Islet precursor cell (in vitro differentiated cells): Measurements from ENCODE around the gene TBC1D2B.
"Not testable (repeated sequence)": the region's sequence is repeated elsewhere in the genome, so short reads cannot be mapped to it uniquely, and the experiment has no call there.

ENCODE experiments used
- DNase-seq: peaks from one replicate; pipeline ENCODE4 v3.0.0-alpha.2; 2018

Gene TBC1D2B

DNA sequence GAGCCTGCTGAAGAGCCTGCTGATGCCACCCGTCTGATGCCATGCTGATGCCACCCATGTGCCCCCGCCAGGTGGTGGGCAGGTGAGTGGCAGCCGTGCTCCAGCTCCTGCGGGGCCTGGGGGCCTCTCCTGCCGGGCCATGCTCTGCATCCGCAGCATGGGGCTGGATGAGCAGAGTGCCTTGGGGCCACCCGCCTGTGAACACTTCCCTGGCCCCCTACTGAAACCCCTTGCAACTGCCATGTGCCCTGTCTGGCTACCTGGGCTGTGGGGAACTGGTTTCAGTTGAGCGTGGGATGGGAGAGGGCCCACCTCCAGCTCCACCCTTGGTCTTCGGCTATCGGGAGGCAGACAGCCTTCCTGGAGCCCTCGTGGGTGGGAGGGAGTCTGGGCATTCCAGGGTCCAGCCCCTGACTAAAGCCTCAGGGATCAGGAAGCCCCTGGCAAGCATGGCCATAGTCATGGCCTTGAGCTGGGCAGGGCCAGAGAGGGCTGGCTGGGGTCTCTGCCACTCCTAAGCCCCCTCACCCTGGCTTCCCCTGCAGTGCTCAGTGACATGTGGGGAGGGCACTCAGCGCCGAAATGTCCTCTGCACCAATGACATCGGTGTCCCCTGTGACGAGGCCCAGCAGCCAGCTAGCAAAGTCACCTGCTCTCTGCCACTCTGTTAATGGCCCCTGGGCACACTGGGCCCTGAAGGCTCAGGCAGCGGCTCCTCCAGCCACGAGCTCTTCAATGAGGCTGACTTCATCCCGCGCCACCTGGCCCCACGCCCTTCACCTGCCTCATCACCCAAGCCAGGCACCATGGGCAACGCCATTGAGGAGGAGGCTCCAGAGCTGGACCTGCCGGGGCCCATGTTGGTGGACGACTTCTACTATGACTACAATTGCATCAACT is 92.2 kb downstream of the TBC1D2B start:
- peak; percentile 47 for DNase-seq

DNA sequence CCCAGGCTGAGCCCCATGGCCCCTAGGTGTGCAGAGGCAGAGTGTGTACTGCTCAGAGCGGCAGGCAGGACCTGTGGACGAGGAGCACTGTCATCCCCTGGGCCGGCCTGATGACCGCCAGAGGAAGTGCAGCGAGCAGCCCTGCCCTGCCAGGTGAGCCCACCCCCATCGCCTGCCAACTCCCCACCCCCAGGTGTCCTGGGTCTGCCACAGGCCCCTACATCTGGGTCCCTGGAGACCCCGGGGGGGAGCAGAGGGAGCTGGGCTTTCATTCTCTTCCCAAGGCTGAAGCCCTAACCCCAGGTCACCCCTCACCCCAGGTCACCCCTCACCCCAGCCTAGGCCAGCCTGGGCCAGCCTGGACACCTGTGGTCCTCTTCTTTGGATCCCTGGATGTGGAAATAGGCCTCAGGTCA is 93.1 kb downstream of the TBC1D2B start:
- peak; percentile 40 for DNase-seq

DNA sequence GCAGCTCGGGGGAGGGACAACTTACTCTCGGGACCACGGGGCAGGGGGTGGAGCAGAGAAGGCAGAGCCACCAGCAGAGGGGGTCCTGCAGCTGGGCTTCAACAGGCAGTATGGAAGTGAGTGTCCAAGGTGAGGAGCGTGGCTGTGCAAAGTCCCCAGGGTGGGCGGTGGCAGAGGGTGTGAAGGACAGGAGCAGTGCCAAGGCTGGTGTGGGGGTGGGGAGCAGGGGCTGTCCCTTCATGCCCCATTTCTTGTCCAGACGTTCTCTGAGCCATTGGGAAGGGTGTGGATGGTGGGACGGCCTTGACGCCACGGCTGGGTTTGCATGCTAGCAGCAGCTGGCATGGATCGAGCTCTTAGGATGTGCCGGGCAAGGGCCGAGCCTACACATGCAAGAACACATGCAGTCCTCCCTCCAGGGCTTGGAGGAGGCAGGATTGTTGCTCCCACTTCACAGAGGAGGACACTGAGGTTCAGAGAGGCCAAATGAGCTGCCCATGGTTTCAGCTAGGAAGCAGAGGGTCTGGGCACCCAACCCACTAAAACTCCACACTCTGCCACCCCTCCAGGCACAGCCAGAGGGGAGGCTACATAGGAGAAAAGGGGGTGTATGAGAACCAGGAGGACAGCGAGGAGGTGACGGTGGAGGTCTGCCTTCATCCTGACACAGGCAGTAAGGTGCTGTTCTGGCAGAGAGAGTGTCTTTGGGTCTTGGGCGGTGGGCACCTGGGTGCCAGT is 93.6 kb downstream of the TBC1D2B start:
- DNase-seq, result peak; percentile 66

DNA sequence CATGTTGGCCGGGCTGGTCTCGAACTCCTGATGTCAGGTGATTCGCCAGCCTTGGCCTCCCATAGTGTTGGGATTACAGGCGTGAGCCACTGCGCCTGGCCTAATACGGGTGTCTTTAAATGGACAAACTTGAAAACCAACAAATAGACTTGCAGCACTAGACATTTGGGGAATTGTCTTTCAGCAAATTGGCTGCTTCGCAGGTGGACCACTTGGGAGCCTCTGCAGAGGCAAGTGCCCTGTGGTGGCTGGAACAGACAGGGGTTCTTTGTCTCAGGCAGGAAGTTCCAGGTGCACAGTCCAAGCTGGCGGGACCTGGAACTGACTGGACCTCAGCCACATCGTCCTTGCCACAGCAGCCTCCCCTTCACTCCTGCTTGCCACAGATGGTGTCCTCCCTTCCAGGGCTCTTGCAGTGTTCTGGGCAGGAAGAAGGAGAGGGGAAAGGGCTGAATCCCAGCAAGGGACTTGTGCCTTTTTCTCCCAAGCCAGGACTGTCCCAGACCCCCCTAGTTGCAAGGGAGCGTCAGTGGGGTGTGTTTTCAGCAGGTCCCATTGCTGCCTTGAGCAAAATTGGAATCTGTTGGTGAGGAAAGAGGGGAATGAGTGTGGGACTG is 94.3 kb downstream of the TBC1D2B start:
- DNase-seq, result no peak

DNA sequence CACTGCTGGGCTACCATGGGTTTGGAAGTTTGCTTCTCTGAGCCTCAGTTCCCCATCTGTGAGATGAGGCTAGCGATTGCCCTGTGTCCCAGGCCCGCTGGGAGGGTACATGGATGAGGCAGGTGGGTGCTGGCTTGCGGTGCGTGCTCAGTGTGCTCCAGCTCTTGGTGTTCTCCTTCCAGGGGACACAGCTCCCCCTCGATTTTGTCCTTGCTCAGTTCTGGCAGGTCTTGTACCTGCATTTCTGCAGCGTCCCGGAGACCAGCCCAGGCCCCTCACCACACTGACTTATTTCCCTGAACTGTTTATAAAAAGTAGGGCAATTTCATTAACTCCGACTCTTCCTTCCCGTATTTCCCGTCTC is 95.4 kb downstream of the TBC1D2B start:
- peak; percentile 38 for DNase-seq

DNA sequence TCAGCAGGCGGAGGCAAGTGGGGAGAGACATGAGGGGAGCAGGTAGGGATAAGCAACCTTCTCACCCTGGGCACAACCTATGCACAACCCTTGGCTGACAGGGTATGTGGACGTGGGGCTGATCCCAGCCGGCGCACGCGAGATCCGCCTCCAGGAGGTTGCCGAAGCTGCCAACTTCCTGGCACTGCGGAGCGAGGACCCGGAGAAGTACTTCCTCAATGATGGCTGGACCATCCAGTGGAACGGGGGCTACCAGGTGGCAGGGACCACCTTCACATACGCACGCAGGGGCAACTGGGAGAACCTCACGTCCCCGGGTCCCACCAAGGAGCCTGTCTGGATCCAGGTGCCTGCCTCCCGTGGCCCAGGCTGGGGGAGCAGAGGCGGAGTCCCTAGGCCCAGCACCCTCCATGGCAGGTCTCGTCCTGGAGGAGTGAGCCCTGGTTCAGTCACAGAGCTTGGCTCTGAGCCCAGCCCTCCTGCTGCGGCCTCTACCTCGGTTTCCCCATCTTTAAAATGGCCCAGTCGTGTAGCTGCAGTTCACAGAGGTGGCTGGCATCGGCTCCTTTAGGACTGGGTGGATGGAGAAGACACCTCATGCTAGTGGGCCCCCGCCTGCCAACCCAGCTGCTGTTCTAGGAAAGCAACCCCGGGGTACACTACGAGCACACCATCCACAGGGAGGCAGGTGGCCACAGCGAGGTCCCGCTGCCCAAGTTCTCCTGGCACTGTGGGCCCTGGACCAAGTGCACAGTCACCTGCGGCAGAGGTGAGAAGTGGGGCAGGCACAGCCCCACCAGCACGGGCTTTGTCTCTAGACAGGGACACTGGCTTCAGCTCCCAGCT is 96.0 kb downstream of the TBC1D2B start:
- DNase-seq, result no peak

DNA sequence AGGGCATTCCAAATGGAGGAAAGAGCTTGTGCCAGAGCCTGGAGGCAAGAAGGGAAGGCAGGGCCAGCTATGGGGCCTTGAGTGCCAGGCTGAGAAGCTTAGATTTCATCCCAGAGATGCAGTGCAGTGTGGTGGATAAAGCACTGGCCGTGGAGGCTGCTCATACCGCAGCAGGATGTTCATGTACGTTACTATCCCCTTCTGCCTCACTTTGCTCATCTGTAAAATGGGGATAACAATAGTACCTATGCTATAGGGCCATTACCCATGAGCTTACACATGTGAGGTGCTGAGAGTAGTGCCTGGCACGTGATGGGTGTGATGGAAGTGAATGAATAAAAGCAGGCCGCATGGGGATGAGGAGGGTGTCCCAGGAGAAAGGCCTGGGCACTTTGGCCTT is 96.8 kb downstream of the TBC1D2B start:
- DNase-seq, result peak; percentile 14

DNA sequence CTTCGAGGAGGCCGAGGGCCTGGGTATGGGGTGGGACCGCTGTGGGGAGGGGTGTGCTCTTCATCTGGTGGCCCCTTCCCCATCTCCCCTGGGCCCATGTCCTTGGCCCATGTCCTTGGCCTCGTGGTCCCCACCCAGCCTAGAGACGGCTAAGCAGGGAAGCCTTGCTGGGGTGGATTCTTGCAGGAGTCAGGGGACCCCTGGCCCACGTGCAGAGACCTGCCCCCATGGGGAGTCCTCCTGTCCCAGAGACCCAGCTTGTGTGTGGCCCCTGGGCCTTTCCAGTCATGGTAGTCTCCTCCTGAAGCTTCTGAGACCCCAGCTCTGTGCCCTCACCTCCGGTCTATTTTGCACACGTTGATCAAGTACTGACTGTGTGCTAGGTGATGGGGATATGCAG is 97.4 kb downstream of the TBC1D2B start:
- peak; percentile 37 for DNase-seq

DNA sequence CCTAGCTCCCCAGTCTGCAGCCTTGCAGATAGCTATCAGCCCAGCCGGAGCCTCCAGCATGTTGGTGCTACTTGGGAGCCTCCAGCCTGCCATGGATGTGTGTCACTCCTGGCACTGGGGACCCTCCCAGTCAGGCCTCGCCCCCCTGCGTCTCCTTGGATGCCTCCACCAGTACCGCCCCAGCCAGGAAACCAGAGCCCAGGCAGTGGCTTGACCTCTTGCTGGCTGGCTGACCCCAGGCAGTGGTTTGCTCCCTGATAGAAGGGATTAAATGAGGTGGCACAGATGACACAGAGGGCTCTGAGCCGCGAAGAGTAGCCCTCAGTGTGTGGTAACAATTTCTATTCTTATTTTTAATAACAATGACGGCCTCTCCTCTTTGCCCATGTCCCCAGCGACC is 98.4 kb downstream of the TBC1D2B start:
- peak; percentile 69 for DNase-seq

DNA sequence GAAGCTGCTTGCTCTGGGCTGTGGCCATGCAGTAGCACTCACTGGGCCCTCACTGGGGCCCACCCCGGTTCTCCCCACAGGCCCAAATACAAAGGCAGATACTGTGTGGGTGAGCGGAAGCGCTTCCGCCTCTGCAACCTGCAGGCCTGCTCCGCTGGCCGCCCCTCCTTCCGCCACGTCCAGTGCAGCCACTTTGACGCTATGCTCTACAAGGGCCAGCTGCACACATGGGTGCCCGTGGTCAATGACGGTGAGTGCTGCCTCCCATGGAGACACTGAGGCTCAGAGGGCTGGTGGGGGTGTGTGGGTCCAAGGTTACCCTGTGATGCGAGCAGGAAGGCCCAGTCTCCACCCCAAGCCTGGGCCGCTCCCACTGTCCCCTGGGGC is 98.8 kb downstream of the TBC1D2B start:
- DNase-seq, result peak; percentile 6

DNA sequence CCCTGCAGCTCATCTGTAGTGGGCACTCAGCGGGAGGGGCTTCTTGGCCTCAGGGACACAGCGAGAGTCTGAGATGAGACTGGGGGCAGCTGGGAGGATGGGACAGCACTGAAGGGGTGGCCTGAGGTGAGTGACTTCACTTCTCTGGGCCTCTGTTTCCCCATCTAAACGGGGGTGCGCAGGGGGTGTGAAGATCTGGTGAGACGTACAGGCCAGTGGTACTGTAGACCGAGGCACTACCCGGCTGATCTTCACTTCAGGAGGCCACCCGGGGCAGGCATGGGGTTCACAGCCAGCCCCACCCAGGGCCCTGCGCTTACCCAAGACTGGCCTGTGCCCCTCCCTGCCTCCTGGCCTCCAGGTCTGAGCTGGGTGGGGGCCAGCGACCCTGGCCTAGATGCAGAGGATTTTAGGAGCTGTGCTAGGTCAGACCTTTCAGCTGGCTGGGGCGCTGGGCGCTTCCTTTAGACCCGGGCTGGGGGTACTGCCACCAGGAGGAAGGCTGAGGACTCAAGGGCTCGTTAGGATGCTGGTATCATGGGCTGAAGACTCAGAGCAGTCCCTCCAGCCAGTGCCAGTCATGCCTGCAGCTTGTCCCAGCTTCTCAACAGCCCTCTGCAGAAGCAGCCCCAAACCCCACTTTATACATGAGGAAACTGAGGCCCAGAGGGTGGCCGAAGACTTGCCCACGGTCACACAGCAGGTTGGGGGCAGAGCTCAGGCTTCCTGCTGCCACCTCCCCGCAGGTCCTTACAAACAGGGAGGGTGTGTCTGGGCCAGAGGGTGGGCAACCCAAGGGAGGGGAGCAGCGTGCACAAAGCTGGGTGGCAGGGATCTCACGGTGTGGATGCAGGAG is 99.4 kb downstream of the TBC1D2B start:
- DNase-seq, result peak; percentile 47

DNA sequence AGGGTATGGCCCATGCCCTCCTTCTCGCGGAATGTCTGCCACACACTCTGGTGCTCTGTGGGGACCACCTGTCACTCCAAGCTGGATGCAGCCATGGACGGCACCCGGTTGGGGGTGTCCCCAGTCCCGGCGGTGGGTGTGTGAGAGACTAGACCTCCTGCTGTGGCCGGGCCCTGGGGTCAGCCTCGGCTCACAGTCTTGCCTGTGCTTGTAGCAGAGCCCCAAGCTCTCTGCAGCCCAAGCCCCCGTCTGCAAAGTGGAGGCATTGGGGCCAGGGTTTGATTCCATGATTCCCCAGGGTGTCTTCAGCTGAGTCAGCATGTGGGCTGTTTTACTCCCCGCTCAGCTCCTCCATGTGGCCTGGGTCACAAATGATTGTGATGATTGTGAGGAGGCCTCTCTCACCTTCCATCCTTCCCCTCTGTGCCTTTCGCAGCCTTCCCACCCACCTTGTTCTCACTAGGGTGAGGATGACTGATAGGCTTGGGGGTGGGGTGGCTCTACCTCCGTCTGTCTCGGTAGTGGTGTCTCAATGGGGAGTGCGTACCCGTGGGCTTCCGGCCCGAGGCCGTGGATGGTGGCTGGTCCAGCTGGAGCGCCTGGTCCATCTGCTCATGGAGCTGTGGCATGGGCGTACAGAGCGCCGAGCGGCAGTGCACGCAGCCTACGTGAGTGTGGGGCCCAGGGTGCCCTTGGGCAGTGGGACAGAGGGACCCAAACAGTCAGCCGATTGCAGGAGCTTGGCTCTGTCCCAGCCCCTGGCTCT is 100.6 kb downstream of the TBC1D2B start:
- peak; percentile 47 for DNase-seq

DNA sequence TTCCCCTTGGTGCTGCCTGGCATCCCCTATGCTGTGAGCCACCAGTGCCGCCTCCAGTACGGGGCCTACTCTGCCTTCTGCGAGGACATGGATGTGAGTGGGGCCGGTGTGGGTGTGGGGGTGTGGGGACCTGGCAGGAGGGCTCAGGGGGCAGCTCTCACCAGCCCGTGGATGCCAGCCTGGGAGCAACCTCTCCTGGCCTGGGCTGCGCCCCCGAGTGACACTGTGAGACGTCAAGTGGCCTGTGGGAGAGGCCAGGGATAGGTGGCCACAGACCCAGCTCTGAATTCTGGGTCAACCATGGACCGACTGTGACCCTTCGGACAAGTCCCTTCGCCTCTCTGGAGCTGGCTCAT is 101.4 kb downstream of the TBC1D2B start:
- not testable (repeated sequence) for DNase-seq

DNA sequence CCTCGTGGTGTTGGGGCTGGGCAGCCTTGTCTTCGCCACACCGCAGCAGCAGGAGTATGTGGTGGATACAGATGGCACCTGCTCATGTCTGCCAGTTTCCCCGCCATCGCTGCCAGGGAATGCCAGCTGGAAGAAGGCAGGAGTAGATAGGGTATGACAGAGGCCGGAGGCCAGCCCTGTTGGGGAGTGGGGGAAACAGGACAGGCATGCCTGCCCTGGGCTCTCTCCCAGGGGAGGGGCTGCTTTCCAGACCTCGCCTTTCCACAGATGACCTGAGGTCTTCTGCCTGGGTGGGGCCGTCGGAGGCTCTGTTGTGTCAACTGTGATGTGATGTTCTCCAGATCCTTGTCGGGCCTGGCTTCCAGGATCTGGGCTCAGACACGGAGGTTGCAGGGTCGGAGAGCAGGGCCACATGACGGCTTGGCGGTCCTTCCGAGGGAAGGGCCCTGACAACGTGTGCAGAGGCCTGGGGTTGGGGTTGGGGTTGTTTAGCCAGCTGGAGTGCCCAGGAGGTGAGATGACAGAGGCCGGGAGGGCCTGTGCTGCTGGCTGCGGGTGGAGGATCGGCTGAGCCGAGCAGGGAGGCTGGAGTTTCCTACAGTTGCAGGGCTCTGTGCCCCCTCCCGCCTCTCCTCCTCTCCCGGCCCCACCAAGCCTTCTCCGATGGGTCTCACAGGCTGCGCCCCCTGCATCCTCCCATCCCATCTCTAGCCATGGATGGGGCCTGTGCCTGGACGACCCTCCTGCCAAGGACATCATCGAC is 102.0 kb downstream of the TBC1D2B start:
- peak; percentile 90 for DNase-seq

DNA sequence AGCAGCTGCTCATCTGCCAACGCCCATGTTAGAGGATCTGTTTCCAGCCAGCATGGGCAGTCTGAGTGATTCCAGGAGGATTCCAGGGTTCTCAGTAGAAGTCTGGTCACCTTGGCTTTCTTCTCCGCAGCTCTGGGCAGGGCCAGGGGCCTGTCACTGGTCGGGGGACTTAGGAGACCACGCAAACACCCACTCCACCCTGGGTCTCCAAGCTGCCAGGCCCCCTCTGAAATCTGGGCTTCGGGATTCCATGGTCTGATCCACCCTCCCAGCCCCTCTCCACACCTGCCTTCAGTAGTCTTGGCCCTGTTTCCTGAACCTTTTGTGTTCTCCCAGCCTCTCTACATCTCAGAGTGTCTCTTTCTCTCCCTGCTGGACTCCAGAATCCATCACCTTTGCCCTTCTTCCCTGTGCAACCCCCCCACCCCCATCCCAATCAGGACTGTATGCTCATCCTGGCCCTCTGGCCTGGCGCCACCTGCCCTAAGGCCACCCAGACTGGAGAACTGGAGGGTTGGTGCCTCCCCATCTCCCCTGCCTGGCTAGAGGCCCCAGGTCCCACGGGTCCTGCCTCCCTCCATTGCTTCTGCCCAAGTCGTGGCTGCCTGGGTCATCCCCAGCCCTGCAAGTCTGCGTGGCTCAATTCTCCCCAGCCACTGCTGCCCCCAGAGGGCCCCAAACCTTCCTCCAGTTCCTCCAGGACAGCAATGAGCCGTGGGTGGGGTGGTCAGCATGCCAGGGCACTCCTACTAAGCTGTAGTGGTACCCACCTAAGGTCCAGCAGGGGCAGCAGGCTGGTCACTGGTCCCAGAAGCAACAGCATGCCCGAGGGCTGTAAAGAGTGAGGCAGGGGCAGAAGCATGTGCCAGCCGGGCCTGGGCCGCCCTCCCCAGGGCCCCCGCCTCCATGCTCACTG is 102.8 kb downstream of the TBC1D2B start:
- peak; percentile 52 for DNase-seq

DNA sequence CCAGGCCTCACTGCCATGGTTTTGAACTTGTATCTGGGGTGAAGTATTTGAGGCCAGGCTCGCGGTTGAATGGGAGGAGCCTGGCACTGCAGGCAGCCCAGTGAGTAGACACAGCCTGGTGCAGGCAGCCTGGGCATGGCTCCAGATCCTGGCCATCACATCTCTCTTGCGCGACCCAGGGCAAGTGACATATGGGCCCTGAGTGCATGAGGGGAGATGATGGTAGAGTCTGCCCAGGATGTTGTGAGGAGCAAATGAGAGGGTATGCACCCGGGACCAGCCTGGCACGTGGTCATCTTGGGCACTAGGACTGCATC is 103.5 kb downstream of the TBC1D2B start:
- DNase-seq, result peak; percentile 41

DNA sequence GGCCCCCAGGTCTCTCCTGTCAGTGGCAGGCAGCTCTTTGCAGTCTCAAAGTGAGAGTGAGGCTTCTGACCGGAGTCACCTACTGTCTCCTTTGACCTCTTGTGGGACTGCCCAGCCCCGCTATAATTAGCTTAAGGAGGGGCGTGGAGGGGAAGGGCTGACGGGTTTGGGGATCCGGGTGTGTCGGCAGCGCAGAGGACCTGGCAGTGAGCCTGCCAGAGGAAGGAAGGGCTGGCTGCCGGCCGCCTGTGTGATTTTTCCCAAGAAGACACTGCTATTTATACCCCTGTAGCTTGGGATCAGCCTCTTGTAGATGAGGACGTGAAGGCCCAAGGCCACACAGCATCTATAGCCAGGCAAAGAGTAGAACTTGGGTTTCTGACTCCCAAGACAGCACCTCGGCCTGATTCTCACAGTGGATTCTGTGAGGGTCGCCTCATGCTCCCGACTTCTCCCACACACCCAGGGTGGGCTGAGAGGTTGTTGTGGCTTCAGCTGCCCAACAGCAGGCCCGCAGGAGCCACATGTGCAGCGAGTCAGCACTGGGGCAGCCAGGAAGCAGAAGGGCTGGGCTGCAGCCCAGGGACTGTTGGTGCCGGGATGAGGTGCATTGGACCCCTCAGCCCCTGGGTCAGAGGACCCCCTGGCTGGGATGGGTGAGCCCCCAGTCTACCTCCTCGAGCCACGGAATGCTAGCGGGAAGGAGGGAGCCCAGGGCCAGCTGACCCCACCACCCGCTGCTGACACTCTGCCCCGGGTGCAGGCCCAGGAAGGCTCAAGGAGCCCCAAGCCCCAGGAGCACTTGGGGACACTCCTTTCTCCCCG is 104.0 kb downstream of the TBC1D2B start:
- not testable (repeated sequence) for DNase-seq

DNA sequence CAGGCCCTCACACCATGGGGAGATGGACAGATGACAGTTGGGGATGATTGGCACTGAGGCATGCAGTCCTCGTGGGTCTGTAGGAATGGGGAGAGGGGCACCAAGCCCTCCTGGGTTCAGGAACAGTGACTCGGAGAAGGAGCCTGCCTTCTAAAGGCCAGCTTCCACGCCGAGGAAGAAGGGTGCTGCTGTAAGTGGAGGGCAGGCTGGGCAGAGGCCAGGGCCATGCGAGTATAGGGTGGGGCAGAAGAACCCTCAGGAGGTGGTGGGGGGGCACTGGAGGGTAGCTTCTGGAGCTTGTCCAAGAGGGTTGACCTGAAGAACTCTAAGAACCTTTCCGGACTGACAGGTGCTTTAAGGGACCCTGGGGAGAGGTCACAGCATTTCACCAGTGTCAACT is 104.8 kb downstream of the TBC1D2B start:
- not testable (repeated sequence) for DNase-seq
